GOT3 (cell line): ENCODE measurements around the gene PCSK2.

Source experiments
- DNase-seq: peaks from one replicate; lab custom pipeline; 2025; ENCODE audit warnings: mixed read lengths; lab: John Stamatoyannopoulos, UW

Gene PCSK2

GRCh38 chr20:17446171-17446570 lies 219.3 kb downstream of the PCSK2 start:
- DNase-seq, result no peak

GRCh38 chr20:17448071-17448470 lies 221.2 kb downstream of the PCSK2 start:
- DNase-seq, result no peak

GRCh38 chr20:17449031-17449430 lies 222.2 kb downstream of the PCSK2 start:
- no peak for DNase-seq

- no peak for DNase-seq
Observed at GRCh38 chr20:17452441-17452840, 225.6 kb downstream of the PCSK2 start.

GRCh38 chr20:17453592-17453991 lies 226.8 kb downstream of the PCSK2 start:
- no peak for DNase-seq

- DNase-seq, result no peak
Observed at GRCh38 chr20:17456279-17456678, 229.4 kb downstream of the PCSK2 start.

GRCh38 chr20:17457079-17457478 lies 230.2 kb downstream of the PCSK2 start:
- no peak for DNase-seq

GRCh38 chr20:17457588-17458190 lies 230.8 kb downstream of the PCSK2 start:
- DNase-seq, result no peak

GRCh38 chr20:17460119-17460518 lies 233.3 kb downstream of the PCSK2 start:
- DNase-seq, result no peak

GRCh38 chr20:17461941-17462340 lies 235.1 kb downstream of the PCSK2 start:
- no peak for DNase-seq

- no peak for DNase-seq
Observed at GRCh38 chr20:17463711-17464110, 236.9 kb downstream of the PCSK2 start.

- no peak for DNase-seq
Observed at GRCh38 chr20:17465236-17465635, 238.4 kb downstream of the PCSK2 start.

- no peak for DNase-seq
Observed at GRCh38 chr20:17466641-17467040, 239.8 kb downstream of the PCSK2 start.

- no peak for DNase-seq
Observed at GRCh38 chr20:17467120-17467655, 240.3 kb downstream of the PCSK2 start.

- DNase-seq, result no peak
Observed at GRCh38 chr20:17468073-17468840, 241.4 kb downstream of the PCSK2 start.

- DNase-seq, result no peak
Observed at GRCh38 chr20:17469246-17470030, 242.6 kb downstream of the PCSK2 start.

GRCh38 chr20:17470521-17470920 lies 243.7 kb downstream of the PCSK2 start:
- no peak for DNase-seq

GRCh38 chr20:17470973-17471372 lies 244.1 kb downstream of the PCSK2 start:
- no peak for DNase-seq

- no peak for DNase-seq
Observed at GRCh38 chr20:17471606-17472187, 244.9 kb downstream of the PCSK2 start.

- DNase-seq, result no peak
Observed at GRCh38 chr20:17473659-17474058, 246.8 kb downstream of the PCSK2 start.

GRCh38 chr20:17479063-17479657 lies 252.3 kb downstream of the PCSK2 start:
- no peak for DNase-seq

GRCh38 chr20:17480696-17481095 lies 253.9 kb downstream of the PCSK2 start:
- no peak for DNase-seq
